ES-I3 (cell line): ENCODE measurements around the gene ZDHHC7.
A peak's percentile ranks its signal among the peaks of the same experiment; 100 is the strongest.
"Not testable (repeated sequence)": the region's sequence is repeated elsewhere in the genome, so short reads cannot be mapped to it uniquely, and the experiment has no call there.

Experiments used
- H3K36me3 ChIP-seq: 2 replicates; pipeline ENCODE4 v1.6.1; 2013; ENCODE audit warnings: mild to moderate bottlenecking, low read length, control low read depth, moderate library complexity; ENCODE audit not compliant: insufficient read depth
- H3K4me1 ChIP-seq: 2 replicates; pipeline ENCODE4 v1.6.1; 2013; ENCODE audit warnings: mild to moderate bottlenecking, control low read depth, low read length; ENCODE audit not compliant: insufficient read depth
- H3K9ac ChIP-seq: 2 replicates; pipeline ENCODE4 v1.6.1; 2013; ENCODE audit warnings: low read depth, mild to moderate bottlenecking, low read length, moderate library complexity
- H3K9me3 ChIP-seq: 2 replicates; pipeline ENCODE4 v1.6.1; 2013; ENCODE audit warnings: mild to moderate bottlenecking, low read length, moderate library complexity; ENCODE audit not compliant: control insufficient read depth, insufficient read depth

The ZDHHC7 gene

DNA sequence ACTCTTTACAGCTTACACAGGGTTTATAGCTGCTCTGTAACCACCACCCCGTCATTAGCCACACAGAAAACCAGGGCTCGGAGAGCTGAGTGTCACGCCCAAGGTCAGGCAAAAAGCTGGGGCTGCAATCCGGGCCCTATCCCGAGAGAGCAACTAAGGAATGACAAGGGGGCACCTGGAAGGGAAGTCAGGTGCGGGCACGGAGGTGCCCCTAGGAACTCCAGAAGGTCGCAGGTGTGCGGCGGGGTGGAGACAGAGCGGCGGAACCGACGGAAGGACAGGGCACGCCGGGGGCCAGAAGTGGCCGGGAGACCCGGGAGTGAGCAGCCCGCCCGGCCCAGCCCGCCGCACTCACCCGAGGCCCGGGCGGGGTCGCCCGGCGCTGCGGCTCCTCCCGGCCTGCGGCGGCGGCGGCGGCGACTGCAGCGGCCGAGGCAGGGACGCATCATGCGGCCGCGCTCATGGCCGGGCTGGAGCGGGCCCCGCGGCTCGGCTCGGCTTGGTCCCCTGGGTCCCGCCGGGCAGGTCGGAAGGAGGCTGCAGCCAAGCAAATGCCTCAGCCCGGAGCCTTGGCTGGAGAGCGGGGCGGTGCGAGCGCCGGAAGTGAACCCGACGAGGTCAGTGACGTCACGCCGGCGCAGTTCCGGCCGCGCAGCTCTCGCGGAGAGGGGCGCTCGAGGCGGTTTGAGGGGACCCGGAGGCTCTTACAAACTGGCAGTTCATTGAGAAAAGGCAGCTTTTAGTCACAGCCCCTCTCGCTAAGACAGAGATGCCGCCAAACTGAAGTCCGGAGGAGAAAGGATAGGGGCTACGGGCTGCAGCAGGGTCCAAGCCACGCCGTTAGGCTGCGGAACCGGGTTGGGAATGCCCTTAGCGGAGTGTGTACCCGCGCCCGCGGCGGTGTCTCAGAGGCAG, at the start of gene ZDHHC7:
ZDHHC7 (minus strand) TSS at position 605 of the 915 bp plus-strand sequence. CDS start 20,917 bp downstream, outside the sequence.
- Histone ChIP-seq H3K9ac (peak within 1 kb of the TSS; percentile 98), H3K9me3 (no peaks in the 10 kb centered on the region), H3K36me3 (no peaks in the 10 kb centered on the region), H3K4me1 (no peaks in the 10 kb centered on the region)

DNA sequence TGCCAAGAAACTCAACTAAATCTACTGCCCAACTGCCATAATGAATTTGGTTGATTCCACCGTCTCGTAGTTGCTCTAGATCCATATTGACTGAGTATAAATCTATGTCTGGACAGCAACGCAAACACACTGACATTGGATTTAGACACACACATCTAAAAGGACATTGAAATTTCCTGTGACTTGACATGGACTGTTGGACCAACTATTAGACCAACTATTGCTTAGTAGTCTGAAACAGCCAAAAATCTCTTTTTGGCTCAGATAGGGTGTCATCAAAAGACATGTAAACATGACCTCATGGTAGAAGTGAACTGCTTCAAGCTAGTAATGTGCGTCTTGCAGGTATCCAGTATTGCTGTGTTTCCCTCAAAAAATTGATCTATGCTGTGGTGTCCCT, 47.6 kb upstream of the ZDHHC7 start:
- peaks cover 16% of the 10 kb centered on the region for H3K4me1 ChIP-seq
- H3K9me3 ChIP-seq, result no peaks in the 10 kb centered on the region
- no peaks in the 10 kb centered on the region for H3K36me3 ChIP-seq
- H3K9ac ChIP-seq, result no peak overlapping the region

- Histone ChIP-seq H3K9ac (no peak overlapping the region), H3K4me1 (peaks cover 16% of the 10 kb centered on the region), H3K9me3 (no peaks in the 10 kb centered on the region), H3K36me3 (no peaks in the 10 kb centered on the region)
These were observed 46.6 kb upstream of the ZDHHC7 start for GRCh38 chr16:85057948-85058347.

DNA sequence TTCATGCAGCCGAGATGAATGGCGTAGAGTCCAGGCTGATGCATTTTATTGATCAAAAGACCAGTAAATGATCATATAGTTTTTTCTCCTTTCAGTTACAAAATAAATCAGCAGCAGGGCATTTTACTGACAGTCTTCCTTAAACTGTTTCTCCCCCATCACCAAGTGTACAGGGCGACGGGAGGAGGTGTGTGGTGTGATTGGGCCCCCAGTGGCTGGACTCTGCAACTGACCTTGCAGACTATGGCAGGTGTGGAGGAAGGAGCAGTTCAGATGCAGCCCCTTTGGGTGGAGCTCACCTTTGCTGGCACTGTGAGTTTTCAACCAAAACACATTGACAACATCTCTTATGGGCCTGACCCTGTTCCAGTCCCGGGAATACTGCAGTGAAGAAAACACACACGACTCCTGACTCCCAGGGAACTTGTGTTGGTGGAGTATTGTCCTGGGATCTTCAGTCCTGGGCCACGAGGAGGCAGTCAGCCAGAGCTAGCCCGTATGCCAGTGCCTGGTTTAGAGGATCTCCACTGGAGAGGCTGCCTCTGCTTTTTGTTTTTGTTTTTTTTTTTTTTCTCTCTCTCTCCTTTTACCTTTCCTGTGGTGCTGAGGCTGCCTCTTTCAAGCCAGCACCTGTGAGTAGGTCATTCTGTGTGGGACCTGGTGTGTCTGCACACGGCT, 46.0 kb upstream of the ZDHHC7 start:
- H3K9ac ChIP-seq, result no peak overlapping the region
- H3K36me3 ChIP-seq, result no peaks in the 10 kb centered on the region
- H3K4me1 ChIP-seq, result peaks cover 10% of the 10 kb centered on the region
- H3K9me3 ChIP-seq, result no peaks in the 10 kb centered on the region

DNA sequence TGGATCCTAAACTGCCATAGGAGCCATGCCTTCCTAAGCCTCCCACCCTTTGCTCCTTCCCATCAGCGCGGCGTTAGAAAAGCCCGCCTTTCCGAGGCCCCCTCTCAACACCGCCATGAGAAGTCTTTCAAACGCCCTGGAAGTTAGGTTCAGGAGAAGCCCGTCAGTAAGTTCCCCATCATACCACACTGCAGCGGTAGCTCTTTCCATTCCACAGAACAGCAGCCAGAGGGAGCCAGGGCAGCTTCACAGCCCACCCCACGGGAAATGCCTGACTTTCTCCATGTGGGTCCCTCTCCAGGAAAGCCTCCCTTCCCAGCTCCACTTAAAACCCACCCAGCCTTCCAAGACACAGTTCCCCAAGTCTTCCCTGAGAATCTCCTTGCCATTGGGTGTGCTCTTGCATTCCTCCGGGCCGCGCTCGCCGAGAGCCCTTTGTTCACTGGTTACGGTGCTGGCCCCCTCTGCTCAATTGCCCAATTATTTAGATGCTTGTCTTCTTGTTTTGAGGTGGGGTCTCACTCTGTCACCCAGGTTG, 44.9 kb upstream of the ZDHHC7 start:
- H3K36me3 ChIP-seq, result no peaks in the 10 kb centered on the region
- H3K9me3 ChIP-seq, result no peaks in the 10 kb centered on the region
- H3K9ac ChIP-seq, result no peak overlapping the region
- 0 out of 2 replicates have a peak, but pooled peaks cover 4% of the 10 kb centered on the region for H3K4me1 ChIP-seq

- Histone ChIP-seq H3K36me3 (no peaks in the 10 kb centered on the region), H3K9ac (no peak overlapping the region), H3K9me3 (no peaks in the 10 kb centered on the region), H3K4me1 (peaks cover 4% of the 10 kb centered on the region; the same call in 1 of the 2 replicates)
These were observed 44.3 kb upstream of the ZDHHC7 start for GRCh38 chr16:85055493-85056210.

DNA sequence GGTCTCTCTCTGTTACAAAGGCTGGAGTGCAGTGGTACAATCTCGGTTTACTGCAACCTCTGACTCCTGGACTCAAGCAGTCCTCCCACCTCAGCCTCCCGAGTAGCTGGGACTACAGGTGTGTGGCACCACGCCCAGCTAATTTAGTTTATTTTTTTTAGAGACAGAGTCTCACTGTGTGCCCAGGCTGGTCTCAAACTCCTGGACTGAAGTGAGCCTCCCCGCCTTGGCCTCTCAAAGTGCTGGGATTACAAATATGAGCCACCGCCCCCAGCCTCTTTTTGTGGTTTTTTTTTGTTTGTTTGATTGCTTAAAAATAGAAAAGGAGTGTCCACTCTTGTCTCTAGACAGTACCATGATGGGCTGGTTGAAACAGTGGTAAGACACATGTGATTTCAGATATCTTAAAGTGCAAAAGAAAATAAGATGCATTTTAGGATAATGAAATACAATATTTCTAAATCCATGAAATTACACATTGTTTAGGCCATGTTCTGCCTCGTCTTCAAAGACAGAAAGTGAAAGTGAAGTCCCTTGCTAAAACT, 43.7 kb upstream of the ZDHHC7 start:
- Histone ChIP-seq H3K9ac (no peak overlapping the region), H3K4me1 (peaks cover 4% of the 10 kb centered on the region; the same call in 1 of the 2 replicates), H3K36me3 (no peaks in the 10 kb centered on the region), H3K9me3 (no peaks in the 10 kb centered on the region)

DNA sequence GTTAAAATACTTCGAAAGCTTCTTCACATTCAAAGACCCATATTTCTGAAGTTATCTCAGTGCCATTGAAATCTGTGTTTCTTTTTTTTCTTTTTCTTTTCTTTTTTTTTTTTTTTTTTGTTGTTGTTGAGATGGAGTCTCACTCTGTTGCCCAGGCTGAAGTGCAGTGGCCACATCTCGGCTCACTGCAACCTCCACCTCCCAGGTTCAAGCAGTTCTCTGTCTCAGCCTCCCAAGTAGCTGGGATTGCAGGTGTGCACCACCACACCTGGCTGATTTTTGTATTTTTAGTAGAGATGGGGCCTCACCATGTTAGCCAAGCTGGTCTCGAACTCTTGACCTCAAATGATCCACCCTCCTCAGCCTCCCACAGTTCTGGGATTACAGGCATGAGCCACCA, 43.0 kb upstream of the ZDHHC7 start:
- H3K9ac ChIP-seq, H3K36me3 ChIP-seq, H3K4me1 ChIP-seq, H3K9me3 ChIP-seq: not testable (repeated sequence)

DNA sequence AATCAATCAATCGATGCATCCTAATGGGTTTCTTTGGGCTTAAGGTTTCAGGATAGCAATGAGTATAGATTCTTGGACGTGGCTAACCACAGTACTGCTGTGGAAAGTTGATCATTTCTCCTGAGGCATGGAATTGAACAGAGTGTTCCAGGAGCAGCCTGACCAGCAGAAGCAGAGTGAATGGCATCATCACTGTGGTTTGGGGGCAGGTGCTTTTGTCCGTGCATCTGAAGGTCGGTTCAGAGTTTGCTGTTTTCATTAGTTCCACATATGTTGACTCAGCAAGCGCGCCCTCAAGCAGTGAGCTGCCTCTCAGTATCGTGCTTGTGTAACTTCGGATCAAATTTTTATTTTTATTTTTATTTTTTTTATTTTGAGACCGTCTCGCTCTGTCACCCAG, 41.2 kb upstream of the ZDHHC7 start:
- H3K9ac ChIP-seq, result no peak overlapping the region
- no peaks in the 10 kb centered on the region for H3K36me3 ChIP-seq
- H3K9me3 ChIP-seq, result no peaks in the 10 kb centered on the region
- H3K4me1 ChIP-seq, result peaks cover 4% of the 10 kb centered on the region; the same call in 1 of the 2 replicates

DNA sequence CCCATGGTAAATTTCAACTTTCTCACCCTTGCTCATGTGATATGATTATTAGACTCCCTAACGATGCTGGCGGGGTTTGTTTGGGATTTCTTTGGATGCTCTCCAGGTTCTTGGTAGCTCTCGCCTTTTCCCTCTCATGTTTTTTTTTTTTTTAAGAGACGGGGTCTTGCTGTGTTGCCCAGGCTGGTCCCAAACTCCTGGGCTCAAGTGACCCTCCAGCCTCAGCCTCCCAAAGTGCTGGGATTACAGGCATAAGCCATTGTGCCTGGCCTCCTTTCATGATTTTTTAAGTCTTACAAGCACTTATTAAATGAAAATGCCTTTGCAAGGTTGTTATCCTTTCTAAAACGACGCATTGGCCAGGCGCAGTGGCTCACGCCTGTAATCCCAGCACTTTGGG, 40.3 kb upstream of the ZDHHC7 start:
- H3K36me3 ChIP-seq, result no peaks in the 10 kb centered on the region
- no peaks in the 10 kb centered on the region for H3K9me3 ChIP-seq
- peaks cover 4% of the 10 kb centered on the region; the same call in 1 of the 2 replicates for H3K4me1 ChIP-seq
- no peak overlapping the region for H3K9ac ChIP-seq

DNA sequence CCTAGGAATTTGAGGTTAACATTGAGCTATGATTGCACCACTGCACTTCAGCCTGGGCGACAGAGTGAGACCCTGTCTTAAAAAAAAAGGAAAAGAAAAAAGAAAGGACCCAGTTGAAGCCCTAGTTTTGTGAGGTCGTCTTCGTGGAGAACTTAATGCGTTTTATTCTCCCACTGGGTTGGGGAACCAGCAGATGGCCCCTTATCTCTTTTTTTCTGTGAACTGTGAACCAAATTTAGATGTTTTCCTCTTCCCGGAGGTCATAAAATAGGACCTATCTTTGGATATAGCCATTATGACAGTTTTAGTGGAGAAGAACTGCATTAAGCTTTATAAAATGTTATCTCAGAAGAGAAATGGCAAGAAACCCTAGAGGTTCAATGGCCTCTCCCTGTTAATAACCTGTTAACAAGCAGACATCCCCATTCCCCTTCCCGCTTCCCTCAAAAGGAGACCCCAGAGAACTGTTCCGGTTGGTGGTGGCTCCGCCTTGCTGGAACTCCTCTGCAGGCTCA, 39.8 kb upstream of the ZDHHC7 start:
- Histone ChIP-seq H3K36me3 (no peaks in the 10 kb centered on the region), H3K9me3 (no peaks in the 10 kb centered on the region), H3K9ac (no peak overlapping the region), H3K4me1 (no peaks in the 10 kb centered on the region; the same call in 1 of the 2 replicates)

DNA sequence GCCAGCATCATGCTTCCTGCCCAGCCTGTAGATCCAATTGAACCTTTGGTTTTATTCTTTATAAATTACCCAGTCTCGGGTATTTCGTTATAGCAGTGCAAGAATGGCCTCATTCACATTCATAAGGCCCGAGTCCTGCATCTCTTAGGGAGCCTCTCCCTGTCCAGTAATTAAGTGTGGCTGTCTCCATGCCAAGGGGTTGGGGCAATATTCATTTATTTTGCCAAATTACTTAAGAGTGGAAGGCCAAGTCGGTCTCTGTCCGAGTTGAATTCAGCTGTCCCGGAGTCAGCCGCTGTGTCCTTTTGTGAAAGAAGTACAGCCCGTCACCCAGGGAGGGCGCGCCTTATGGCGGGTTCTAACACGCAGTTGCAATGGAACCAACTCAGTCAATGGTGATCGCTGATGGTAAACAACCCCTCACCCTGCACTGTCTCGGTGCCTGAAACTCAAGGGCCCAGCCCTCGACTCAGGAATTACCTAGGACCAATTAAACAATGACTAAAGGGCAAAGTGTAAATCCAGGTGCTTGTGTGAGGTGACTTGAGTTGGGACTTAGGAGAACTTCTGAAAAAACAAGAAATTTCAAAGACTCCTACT, 38.5 kb upstream of the ZDHHC7 start:
- Histone ChIP-seq H3K4me1 (no peaks in the 10 kb centered on the region; the same call in 1 of the 2 replicates), H3K36me3 (no peaks in the 10 kb centered on the region), H3K9ac (no peak overlapping the region), H3K9me3 (no peaks in the 10 kb centered on the region)

- Histone ChIP-seq H3K36me3 (no peaks in the 10 kb centered on the region), H3K4me1 (no peaks in the 10 kb centered on the region; the same call in 1 of the 2 replicates), H3K9ac (no peak overlapping the region), H3K9me3 (no peaks in the 10 kb centered on the region)
These were observed 37.7 kb upstream of the ZDHHC7 start for GRCh38 chr16:85048921-85049562.
